Right atrium auricular region (tissue), 2 donors: ENCODE measurements around the gene RIT1. TPM values are rescaled to one million over a fixed set of nuclear protein-coding genes. Genes with fewer than 3 reads are reported as not detected.

Experiments
- DNase-seq: peaks from one replicate; pipeline ENCODE4 v3.0.0-alpha.2; 2019; ENCODE audit warnings: low spot score
- H3K27ac ChIP-seq, 2 donors: fragments of 200-600 bp; sonication (generic); 1 replicate in 1 of 2; 2 replicates in 1 of 2; pipeline ENCODE4 v1.5.1; 2016 to 2019
- H3K27me3 ChIP-seq, 2 donors: fragments of 200-600 bp; sonication (generic); one replicate each; pipeline versions ENCODE4 v1.5.1 to v1.6.0; 2017 to 2019
- H3K36me3 ChIP-seq: fragments of 200-600 bp; sonication (generic); one replicate; pipeline ENCODE4 v1.5.1; 2016
- H3K4me1 ChIP-seq, 2 donors: fragments of 200-600 bp; sonication (generic); one replicate each; pipeline versions ENCODE4 v1.5.1 to v1.6.0; 2017 to 2019
- H3K4me3 ChIP-seq, 2 donors: fragments of 200-600 bp; sonication (generic); 1 replicate in 1 of 2; 2 replicates in 1 of 2; pipeline ENCODE4 v1.5.1; 2017 to 2019; ENCODE audit warnings: mild to moderate bottlenecking in 1 of 2, moderate library complexity in 1 of 2
- H3K9me3 ChIP-seq, 2 donors: fragments of 200-600 bp; sonication (generic); one replicate each; pipeline ENCODE4 v1.5.1; 2019
- total RNA-seq, 2 donors: library from RNA; depleted of rRNA; stranded (reverse); fragments of >200 nt; gene quantifications; one replicate each; pipeline ENCODE4 v1.1.0, GENCODE V29; 2016
- TF ChIP-seq, protein P1 (sequence below), 2 donors: fragments of 200-600 bp; sonication (generic); IDR thresholded peaks; one replicate each; pipeline ENCODE4 v1.5.1; 2019; ENCODE audit warnings: antibody characterized with exemption in 2 of 2

The RIT1 gene
- total RNA-seq, 2 donors from 2014 or later: 13.3 to 25.3 TPM

- TF ChIP-seq, protein P1, sequence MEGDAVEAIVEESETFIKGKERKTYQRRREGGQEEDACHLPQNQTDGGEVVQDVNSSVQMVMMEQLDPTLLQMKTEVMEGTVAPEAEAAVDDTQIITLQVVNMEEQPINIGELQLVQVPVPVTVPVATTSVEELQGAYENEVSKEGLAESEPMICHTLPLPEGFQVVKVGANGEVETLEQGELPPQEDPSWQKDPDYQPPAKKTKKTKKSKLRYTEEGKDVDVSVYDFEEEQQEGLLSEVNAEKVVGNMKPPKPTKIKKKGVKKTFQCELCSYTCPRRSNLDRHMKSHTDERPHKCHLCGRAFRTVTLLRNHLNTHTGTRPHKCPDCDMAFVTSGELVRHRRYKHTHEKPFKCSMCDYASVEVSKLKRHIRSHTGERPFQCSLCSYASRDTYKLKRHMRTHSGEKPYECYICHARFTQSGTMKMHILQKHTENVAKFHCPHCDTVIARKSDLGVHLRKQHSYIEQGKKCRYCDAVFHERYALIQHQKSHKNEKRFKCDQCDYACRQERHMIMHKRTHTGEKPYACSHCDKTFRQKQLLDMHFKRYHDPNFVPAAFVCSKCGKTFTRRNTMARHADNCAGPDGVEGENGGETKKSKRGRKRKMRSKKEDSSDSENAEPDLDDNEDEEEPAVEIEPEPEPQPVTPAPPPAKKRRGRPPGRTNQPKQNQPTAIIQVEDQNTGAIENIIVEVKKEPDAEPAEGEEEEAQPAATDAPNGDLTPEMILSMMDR (IDR thresholded peaks at IDR 0.05): no peak
- peaks cover 100% of the 10 kb centered on the region for H3K36me3 ChIP-seq
Measured at GRCh38 chr1:155951753-155952504, 40.8 kb upstream of the RIT1 start.

GRCh38 chr1:155950829-155951228, 39.7 kb upstream of the RIT1 start:
- Histone ChIP-seq H3K4me1 (no peaks in the 10 kb centered on the region), H3K36me3 (peaks cover 91% of the 10 kb centered on the region), H3K27me3 (no peaks in the 10 kb centered on the region), H3K9me3 (no peaks in the 10 kb centered on the region), H3K27ac (no peak overlapping the region), H3K4me3 (no peak overlapping the region)
- TF ChIP-seq, protein P1 (IDR thresholded peaks at IDR 0.05): no peak
- DNase-seq: no peak

More at GRCh38 chr1:155951753-155952504, 40.8 kb upstream of the RIT1 start:
- H3K27ac ChIP-seq: no peak overlapping the region
- no peaks in the 10 kb centered on the region for H3K4me1 ChIP-seq
- DNase-seq: no peak
- no peaks in the 10 kb centered on the region for H3K27me3 ChIP-seq
- no peaks in the 10 kb centered on the region for H3K9me3 ChIP-seq
- no peak overlapping the region for H3K4me3 ChIP-seq

DNA sequence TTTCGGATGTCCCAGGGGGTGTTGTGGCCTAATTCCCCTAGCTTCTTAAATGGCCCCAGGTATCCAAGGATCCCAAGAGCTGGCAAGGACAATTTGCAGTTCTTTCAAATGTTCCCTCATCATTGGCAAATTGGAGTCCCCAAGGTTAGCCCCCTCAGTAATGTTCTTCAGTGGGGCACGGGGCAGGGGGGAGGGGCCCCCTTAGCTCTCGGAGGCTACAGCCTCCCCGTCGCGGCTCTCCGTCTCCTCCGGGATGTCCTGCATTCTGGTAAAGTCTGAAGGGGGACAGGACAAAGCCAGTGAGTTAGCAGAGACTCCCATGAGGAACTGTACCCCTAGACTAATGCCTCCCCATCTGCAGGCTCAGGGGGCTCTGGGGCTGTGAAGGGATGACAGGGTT, 36.6 kb upstream of the RIT1 start:
- no peak overlapping the region for H3K4me3 ChIP-seq
- no peak overlapping the region for H3K27ac ChIP-seq
- H3K27me3 ChIP-seq: no peaks in the 10 kb centered on the region
- no peaks in the 10 kb centered on the region for H3K9me3 ChIP-seq
- peaks cover 0 to 27% of the 10 kb centered on the region in 2 donors for H3K4me1 ChIP-seq
- H3K36me3 ChIP-seq: peaks cover 60% of the 10 kb centered on the region
- TF ChIP-seq, protein P1 (IDR thresholded peaks at IDR 0.05): no peak
- DNase-seq: no peak

DNA sequence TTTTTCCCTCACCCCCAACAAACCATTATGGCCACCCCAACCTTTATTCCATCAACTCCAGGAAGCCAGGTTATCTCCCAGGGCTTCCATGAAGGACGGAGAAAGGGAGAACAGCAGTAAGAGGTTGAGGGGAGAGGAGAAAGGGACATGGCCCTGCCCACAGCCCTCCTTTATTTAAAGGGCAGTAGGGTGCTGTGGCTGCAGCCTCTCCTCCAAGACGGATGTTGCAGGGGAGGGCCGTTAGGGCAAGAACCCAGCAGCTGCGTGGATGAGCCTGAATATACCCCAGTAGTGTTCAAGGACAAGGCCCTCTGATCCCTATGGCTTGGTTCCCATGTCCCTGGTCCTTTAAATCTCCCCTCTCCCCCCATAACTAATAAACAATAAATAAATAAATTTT, 36.1 kb upstream of the RIT1 start:
- no peak for DNase-seq
- Histone ChIP-seq H3K4me1 (peaks cover 0 to 31% of the 10 kb centered on the region in 2 donors), H3K27me3 (no peaks in the 10 kb centered on the region), H3K9me3 (no peaks in the 10 kb centered on the region), H3K36me3 (peaks cover 55% of the 10 kb centered on the region), H3K4me3 (no peak overlapping the region), H3K27ac (no peak overlapping the region)
- TF ChIP-seq, protein P1 (IDR thresholded peaks at IDR 0.05): no peak

DNA sequence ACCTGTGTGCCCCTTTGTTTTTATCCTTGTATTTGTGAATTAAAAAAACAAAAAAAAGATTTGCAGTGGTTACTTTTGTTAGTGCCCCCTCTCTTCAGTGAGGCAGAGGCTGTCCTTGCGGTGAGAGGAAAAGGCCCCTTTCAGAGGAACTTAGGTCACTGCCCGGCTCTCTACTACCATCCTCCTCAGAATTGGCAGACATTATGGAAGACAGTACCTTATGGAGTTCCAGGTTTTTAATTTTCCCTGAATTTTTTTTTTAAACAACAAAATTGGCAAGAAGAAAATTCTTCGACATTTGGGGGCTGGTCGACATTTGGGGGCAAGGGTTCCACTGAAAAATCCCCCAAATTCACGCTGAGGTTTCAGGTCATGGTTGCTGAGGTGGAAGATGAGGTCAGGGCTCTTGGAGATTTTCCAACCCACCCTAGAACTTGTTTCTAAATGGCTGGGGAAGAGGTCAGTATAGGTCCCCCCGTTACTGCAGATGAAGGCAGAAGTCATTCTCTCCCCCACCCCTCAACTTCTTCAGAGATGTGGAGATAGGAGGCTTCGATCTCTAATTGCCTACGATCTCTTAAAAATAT, 35.6 kb upstream of the RIT1 start:
- no peaks in the 10 kb centered on the region for H3K9me3 ChIP-seq
- no peak overlapping the region for H3K4me3 ChIP-seq
- no peaks in the 10 kb centered on the region for H3K27me3 ChIP-seq
- no peak overlapping the region for H3K27ac ChIP-seq
- peaks cover 50% of the 10 kb centered on the region for H3K36me3 ChIP-seq
- DNase-seq: no peak
- TF ChIP-seq, protein P1 (IDR thresholded peaks at IDR 0.05): no peak
- H3K4me1 ChIP-seq: peaks cover 0 to 37% of the 10 kb centered on the region in 2 donors
